Liver (tissue), 9 donors: ENCODE results near the gene SYTL3. TPM values are rescaled to one million over a fixed set of nuclear protein-coding genes. Genes with fewer than 3 reads are reported as not detected.

Source experiments
- DNase-seq: peaks from one replicate; pipeline ENCODE4 v3.0.0-alpha.2; 2017; ENCODE audit warnings: low spot score
- H3K27ac ChIP-seq, 2 donors: one replicate each; pipeline ENCODE4 v1.7.0; 2013; ENCODE audit warnings: inconsistent platforms in 2 of 2, low read length in 2 of 2, control low read depth in 1 of 2, low read depth in 1 of 2, mild to moderate bottlenecking in 1 of 2
- H3K27me3 ChIP-seq, 4 donors: one replicate each; pipeline versions ENCODE4 v1.6.1 to v1.7.0; 2013; ENCODE audit warnings: low read length in 3 of 4, inconsistent platforms in 1 of 4, mild to moderate bottlenecking in 1 of 4, moderate library complexity in 1 of 4; ENCODE audit not compliant: control insufficient read depth in 4 of 4, insufficient read depth in 4 of 4
- H3K36me3 ChIP-seq, 4 donors: one replicate each; pipeline versions ENCODE4 v1.6.1 to v1.7.0; 2013; ENCODE audit warnings: low read length in 3 of 4, mild to moderate bottlenecking in 3 of 4, low read depth in 1 of 4, moderate library complexity in 1 of 4; ENCODE audit not compliant: control insufficient read depth in 4 of 4, insufficient read depth in 3 of 4
- H3K4me1 ChIP-seq, 4 donors: one replicate each; pipeline versions ENCODE4 v1.6.1 to v1.7.0; 2013; ENCODE audit warnings: low read length in 3 of 4, mild to moderate bottlenecking in 3 of 4, moderate library complexity in 1 of 4; ENCODE audit not compliant: control insufficient read depth in 4 of 4, insufficient read depth in 4 of 4
- H3K4me3 ChIP-seq, 3 donors: one replicate each; pipeline versions ENCODE4 v1.6.1 to v1.7.0; 2013; ENCODE audit warnings: low read length in 3 of 3, control low read depth in 1 of 3, low read depth in 1 of 3, mild to moderate bottlenecking in 1 of 3
- H3K9ac ChIP-seq, 2 donors: one replicate each; pipeline ENCODE4 v1.7.0; 2013; ENCODE audit warnings: low read length in 2 of 2, mild to moderate bottlenecking in 2 of 2, moderate library complexity in 2 of 2, control low read depth in 1 of 2, low read depth in 1 of 2
- H3K9me3 ChIP-seq, 4 donors: one replicate each; pipeline versions ENCODE4 v1.6.1 to v1.7.0; 2013; ENCODE audit warnings: low read length in 3 of 4; ENCODE audit not compliant: control insufficient read depth in 4 of 4
- ATF3 ChIP-seq: IDR thresholded peaks from 2 replicates; pipeline ENCODE4 v1.6.1; 2016; ENCODE audit warnings: antibody characterized with exemption
- CTCF ChIP-seq: fragments of 150-350 bp; IDR thresholded peaks from 2 replicates; pipeline ENCODE4 v1.5.1; 2017; ENCODE audit warnings: improper control_type of control experiment, low read depth, low read length; ENCODE audit not compliant: missing input control
- EGR1 ChIP-seq, 2 donors: IDR thresholded peaks; 2 replicates each; pipeline ENCODE4 v1.6.1; 2016 to 2018; ENCODE audit warnings: antibody characterized with exemption in 2 of 2, low read depth in 2 of 2
- FOXA1 ChIP-seq: IDR thresholded peaks from 2 replicates; pipeline ENCODE4 v1.6.1; 2016; ENCODE audit warnings: antibody characterized with exemption
- FOXA2 ChIP-seq: IDR thresholded peaks from 2 replicates; pipeline ENCODE4 v1.6.1; 2016; ENCODE audit warnings: antibody characterized with exemption
- GABPA ChIP-seq, 2 donors: IDR thresholded peaks in 1 of 2; conservative IDR thresholded peaks in 1 of 2; 2 replicates each; pipeline ENCODE4 v1.6.1; 2016; ENCODE audit warnings: antibody characterized with exemption in 2 of 2, mild to moderate bottlenecking in 1 of 2, moderate library complexity in 1 of 2
- HNF4A ChIP-seq, 2 donors: conservative IDR thresholded peaks; 2 replicates each; pipeline ENCODE4 v1.6.1; 2016; ENCODE audit warnings: antibody characterized with exemption in 2 of 2, mild to moderate bottlenecking in 2 of 2
- HNF4G ChIP-seq: IDR thresholded peaks from 2 replicates; pipeline ENCODE4 v1.6.1; 2016; ENCODE audit warnings: antibody characterized with exemption
- JUND ChIP-seq, 2 donors: IDR thresholded peaks; 2 replicates each; pipeline ENCODE4 v1.6.1; 2016; ENCODE audit warnings: antibody characterized with exemption in 2 of 2
- MAX ChIP-seq: IDR thresholded peaks from 2 replicates; pipeline ENCODE4 v1.6.1; 2016; ENCODE audit warnings: antibody characterized with exemption
- NR2F2 ChIP-seq: IDR thresholded peaks from 2 replicates; pipeline ENCODE4 v1.6.1; 2016; ENCODE audit warnings: antibody characterized with exemption
- RAD21 ChIP-seq, 2 donors: IDR thresholded peaks; 2 replicates each; pipeline ENCODE4 v1.6.1; 2016; ENCODE audit warnings: antibody characterized with exemption in 2 of 2, mild to moderate bottlenecking in 2 of 2
- REST ChIP-seq: IDR thresholded peaks from 2 replicates; pipeline ENCODE4 v1.6.1; 2016; ENCODE audit warnings: antibody characterized with exemption, mild to moderate bottlenecking
- RXRA ChIP-seq, 2 donors: IDR thresholded peaks; 2 replicates each; pipeline ENCODE4 v1.6.1; 2017 to 2018; ENCODE audit warnings: antibody characterized with exemption in 2 of 2, mild to moderate bottlenecking in 1 of 2
- SP1 ChIP-seq: IDR thresholded peaks from 2 replicates; pipeline ENCODE4 v1.6.1; 2018; ENCODE audit warnings: antibody characterized with exemption, mild to moderate bottlenecking
- TAF1 ChIP-seq: conservative IDR thresholded peaks from 2 replicates; pipeline ENCODE4 v1.6.1; 2016; ENCODE audit warnings: antibody characterized with exemption, mild to moderate bottlenecking
- YY1 ChIP-seq: IDR thresholded peaks from 2 replicates; pipeline ENCODE4 v1.6.1; 2016; ENCODE audit warnings: antibody characterized with exemption, mild to moderate bottlenecking
- ZBTB33 ChIP-seq: IDR thresholded peaks from 2 replicates; pipeline ENCODE4 v1.6.1; 2016; ENCODE audit warnings: antibody characterized with exemption
- WGBS: extraction: QIAGEN DNeasy Blood & Tissue Kit; methylation state at CpG from one replicate; pipeline ENCODE4 v1.1.7; 2013; 5-methylcytosine and 5-hydroxymethylcytosine counted together
- polyA plus RNA-seq, 2 donors: library from polyadenylated mRNA; stranded (reverse) in 1 of 2; unstranded in 1 of 2; fragments of 200-250 nt in 1 of 2; fragments of >200 nt in 1 of 2; fragmentation: Nextera tagmentation in 1 of 2; extraction: Ambion mirVana in 1 of 2; gene quantifications; one replicate each; pipeline versions ENCODE4 v1.2.1 to v1.2.3, GENCODE V29; 2013 to 2015
- total RNA-seq, 2 donors: library from RNA; depleted of rRNA; stranded (reverse); fragments of >200 nt; gene quantifications; one replicate each; pipeline ENCODE4 v1.2.3, GENCODE V29; 2014
- donor health status: healthy.
- donor health status: healthy.
- donor health status: healthy.
- donor health status: healthy.
- donor health status: healthy.

SYTL3 gene
- total and polyA plus RNA-seq, 4 donors = 0.28 to 1.7 (median 0.51) TPM

- Histone ChIP-seq H3K36me3 (peaks cover 0 to 1% (median 0%) of the 10 kb centered on the region in 4 donors), H3K27ac (no peak overlapping the region), H3K4me1 (no peaks in the 10 kb centered on the region), H3K27me3 (no peaks in the 10 kb centered on the region), H3K9ac (no peak overlapping the region), H3K4me3 (no peak overlapping the region), H3K9me3 (no peaks in the 10 kb centered on the region)
- TF ChIP-seq RAD21 (IDR thresholded peaks at IDR 0.05) (no peak), RXRA (IDR thresholded peaks at IDR 0.05) (no peak), EGR1 (IDR thresholded peaks at IDR 0.05; ENCODE audit: low read depth in 2 of 2) (no peak), YY1 (no peak), HNF4G (no peak), FOXA2 (no peak), JUND (IDR thresholded peaks at IDR 0.05) (no peak), MAX (no peak), ATF3 (no peak), SP1 (no peak), NR2F2 (no peak), REST (no peak), ZBTB33 (no peak), CTCF (no peak), FOXA1 (no peak)
- WGBS = 79% methylated on average over 3 of the region's 3 CpGs
- DNase-seq = no peak
Observed at GRCh38 chr6:158662607-158662953, 12.7 kb downstream of the SYTL3 start.

GRCh38 chr6:158662954-158663624 lies 13.2 kb downstream of the SYTL3 start:
- Histone ChIP-seq H3K4me3 (no peak overlapping the region), H3K27me3 (no peaks in the 10 kb centered on the region), H3K27ac (no peak overlapping the region), H3K9ac (no peak overlapping the region), H3K36me3 (peaks cover 0 to 1% (median 0%) of the 10 kb centered on the region in 4 donors), H3K9me3 (no peaks in the 10 kb centered on the region), H3K4me1 (no peaks in the 10 kb centered on the region)
- 67% methylated on average over 27 of the region's 27 CpGs for WGBS
- DNase-seq = no peak
- TF ChIP-seq JUND (IDR thresholded peaks at IDR 0.05) (no peak), REST (no peak), RXRA (IDR thresholded peaks at IDR 0.05) (no peak), SP1 (no peak), GABPA (IDR thresholded peaks at IDR 0.05 in 1 of 2, conservative IDR thresholded peaks at IDR 0.05 in 1 of 2) (no peak), HNF4A (conservative IDR thresholded peaks at IDR 0.05) (no peak), ATF3 (no peak), EGR1 (IDR thresholded peaks at IDR 0.05; ENCODE audit: low read depth in 2 of 2) (no peak), RAD21 (IDR thresholded peaks at IDR 0.05) (no peak), FOXA2 (no peak), YY1 (no peak), HNF4G (no peak), TAF1 (no peak), MAX (no peak)
